Endothelial cell of umbilical vein (primary cell): Measurements from ENCODE around the gene SIVA1. TPM values are rescaled to one million over a fixed set of nuclear protein-coding genes. Genes with fewer than 3 reads are reported as not detected.

Experiments used
- BruUV-seq: library from RNA; stranded (reverse); fragments of 400-500 nt; replicated peaks from 2 replicates; lab custom pipeline; 2021; lab: Mats Ljungman, UMichigan
- CTCF ChIA-PET: fragments of 300-600, 350-600 bp; sonication (Branson Sonifier 250); formaldehyde crosslinking; loops from one replicate; lab custom pipeline; 2021; ENCODE audit warnings: antibody characterized with exemption, inconsistent platforms; lab: Charles Lee
- POLR2A ChIA-PET: fragments of 300-600, 350-600 bp; sonication (Branson Sonifier 250); formaldehyde crosslinking; loops from one replicate; lab custom pipeline; 2021; ENCODE audit warnings: antibody characterized with exemption, inconsistent platforms; lab: Charles Lee
- DNase-seq: peaks from one replicate; pipeline ENCODE4 v3.0.0-alpha.2; 2011; ENCODE audit warnings: low read depth, low spot score
- FAIRE-seq: peaks from 2 replicates; lab custom pipeline; 2011; peaks lifted over from hg19 to GRCh38; lab: Jason Lieb, UNC
- H2AFZ ChIP-seq: 2 replicates; pipeline ENCODE4 v1.6.0; 2012; ENCODE audit warnings: low read depth, low read length, control low read depth, inconsistent platforms
- H3K27ac ChIP-seq: 2 replicates; pipeline ENCODE4 v1.5.1; 2011; ENCODE audit warnings: low read depth, mild to moderate bottlenecking, control low read depth, low read length, moderate library complexity; ENCODE audit not compliant: insufficient read depth
- H3K27me3 ChIP-seq, 2 experiments: 2 replicates each; pipeline versions ENCODE4 v1.6.0 to v1.6.1; 2011; ENCODE audit warnings: low read length in 2 of 2, mixed read lengths in 1 of 2; ENCODE audit not compliant: control insufficient read depth in 2 of 2, insufficient read depth in 2 of 2
- H3K36me3 ChIP-seq, 2 experiments: 2 replicates in 1 of 2; 3 replicates in 1 of 2; pipeline ENCODE4 v1.5.1; 2011; ENCODE audit warnings: low read length in 2 of 2, mild to moderate bottlenecking in 1 of 2, moderate library complexity in 1 of 2; ENCODE audit not compliant: control insufficient read depth in 2 of 2, insufficient read depth in 2 of 2; ENCODE audit errors: extremely low read depth in 1 of 2
- H3K4me1 ChIP-seq: 3 replicates; pipeline ENCODE4 v1.5.1; 2011; ENCODE audit warnings: mild to moderate bottlenecking, low read length; ENCODE audit not compliant: control insufficient read depth, insufficient read depth; ENCODE audit errors: extremely low read depth
- H3K4me2 ChIP-seq: 2 replicates; pipeline ENCODE4 v1.6.1; 2011; ENCODE audit warnings: low read length, control low read depth, mixed read lengths; ENCODE audit not compliant: insufficient read depth
- H3K4me3 ChIP-seq, 3 experiments: fragments of 200-600 bp in 1 of 3; sonication (generic), shearing (Covaris generic) in 1 of 3; replicated peaks in 1 of 3; 2 replicates each; pipeline ENCODE4 v1.5.1; 2011 to 2016; ENCODE audit warnings: control low read depth in 3 of 3, low read length in 3 of 3, mild to moderate bottlenecking in 2 of 3, inconsistent platforms in 1 of 3, low read depth in 1 of 3, moderate library complexity in 1 of 3; ENCODE audit not compliant: insufficient read depth in 1 of 3
- H3K79me2 ChIP-seq: 2 replicates; pipeline ENCODE4 v1.6.0; 2012; ENCODE audit warnings: low read length, inconsistent platforms; ENCODE audit not compliant: control insufficient read depth, insufficient read depth
- H3K9ac ChIP-seq: replicated peaks from 2 replicates; pipeline ENCODE3; 2011; ENCODE audit warnings: low read length, control low read depth; ENCODE audit not compliant: insufficient read depth; ENCODE audit errors: extremely low read depth
- H3K9me1 ChIP-seq: replicated peaks from 3 replicates; pipeline ENCODE4 v1.6.0; 2011; ENCODE audit warnings: mild to moderate bottlenecking, low read length; ENCODE audit not compliant: control insufficient read depth, insufficient read depth; ENCODE audit errors: extremely low read depth
- H3K9me3 ChIP-seq: replicated peaks from 2 replicates; pipeline ENCODE4 v1.5.1; 2012; ENCODE audit warnings: low read length, inconsistent platforms; ENCODE audit not compliant: control insufficient read depth, insufficient read depth
- H4K20me1 ChIP-seq: replicated peaks from 2 replicates; pipeline ENCODE3; 2011; ENCODE audit warnings: mild to moderate bottlenecking, low read length; ENCODE audit not compliant: control insufficient read depth, insufficient read depth; ENCODE audit errors: extremely low read depth
- CTCF ChIP-seq, 2 donors: IDR thresholded peaks; 1 replicate in 1 of 2; 2 replicates in 1 of 2; pipeline ENCODE4 v1.5.1; 2011; ENCODE audit warnings: low read length in 2 of 2, mild to moderate bottlenecking in 2 of 2, moderate library complexity in 2 of 2, control low read depth in 1 of 2, inconsistent platforms in 1 of 2, low read depth in 1 of 2; ENCODE audit not compliant: insufficient read depth in 1 of 2; ENCODE audit errors: extremely low read depth in 1 of 2
- EZH2 ChIP-seq: IDR thresholded peaks from 2 replicates; pipeline ENCODE4 v1.6.1; 2012; ENCODE audit warnings: borderline replicate concordance, low read depth, mild to moderate bottlenecking, moderate library complexity, low read length, inconsistent platforms; ENCODE audit not compliant: severe bottlenecking
- FOS ChIP-seq: IDR thresholded peaks from 2 replicates; pipeline ENCODE4 v1.6.1; 2011; ENCODE audit warnings: mild to moderate bottlenecking, low read length, moderate library complexity, borderline replicate concordance; ENCODE audit not compliant: insufficient read depth
- GATA2 ChIP-seq: IDR thresholded peaks from 2 replicates; pipeline ENCODE4 v1.7.0; 2011; ENCODE audit warnings: low read depth, mild to moderate bottlenecking, moderate library complexity, mixed read lengths, low read length; ENCODE audit not compliant: insufficient read length, insufficient read depth
- JUN ChIP-seq: IDR thresholded peaks from 2 replicates; pipeline ENCODE4 v1.6.1; 2011; ENCODE audit warnings: borderline replicate concordance, low read depth; ENCODE audit not compliant: insufficient read length, insufficient read depth
- MAX ChIP-seq: IDR thresholded peaks from 2 replicates; pipeline ENCODE4 v1.6.1; 2011; ENCODE audit not compliant: insufficient read depth, insufficient read length
- MYC ChIP-seq: IDR thresholded peaks from one replicate; pipeline ENCODE4 v1.6.1; 2011; ENCODE audit warnings: mild to moderate bottlenecking, low read depth, low read length
- POLR2A ChIP-seq: IDR thresholded peaks from 2 replicates; pipeline ENCODE4 v1.6.1; 2012; ENCODE audit warnings: low read depth, mild to moderate bottlenecking, control low read depth, low read length
- POLR2AphosphoS5 ChIP-seq: IDR thresholded peaks from 2 replicates; pipeline ENCODE4 v1.6.1; 2012; ENCODE audit warnings: low read depth, mild to moderate bottlenecking, control low read depth, low read length, moderate library complexity; ENCODE audit not compliant: insufficient read depth
- dilution Hi-C: fragments of 300-500 bp; cut with MboI; formaldehyde crosslinking; loops from one replicate; pipeline ENCODE4 v1.15.0; 2019; ENCODE audit warnings: low sequenced_read_pairs; ENCODE audit not compliant: extremely low pct_ligation_motif_present
- intact Hi-C: fragments of 100-400 bp; cut with micrococcal nuclease; formaldehyde crosslinking; loops from one replicate; pipeline ENCODE4 v1.10.0; 2022
- polyA plus RNA-seq, 4 experiments: library from polyadenylated mRNA; depleted of rRNA in 3 of 4; stranded (reverse) in 3 of 4; unstranded in 1 of 4; fragments of >200 nt; gene quantifications; 2 replicates each; pipeline versions ENCODE4 v1.2.1 to v1.2.3, GENCODE V29; 2011 to 2012; ENCODE audit warnings: missing spikeins in 1 of 4
- total RNA-seq: library from RNA; stranded (reverse); gene quantifications from 2 replicates; pipeline ENCODE4 v1.2.3, GENCODE V29; 2021

The SIVA1 gene
- total and polyA plus RNA-seq, 2 donors (not counting 3 experiments of a cell fraction or from before 2014, with no cell fraction given) = 101 to 299 TPM

- H3K4me2 ChIP-seq = peak overlapping the region; percentile 25
- POLR2A ChIA-PET = interaction anchor here (1.0 kb wide), 2 partner anchors 16 to 71 kb away, joined by 4 to 6 read pairs; no protein-coding TSS in a partner anchor
- FAIRE-seq (no peak), DNase-seq (no peak)
- dilution Hi-C loops (no loop called here), intact Hi-C loops (loop anchor here (1.0 to 5.0 kb wide), 6 partner anchors 15 to 76 kb away; partner anchors contain the start of genes ADSS1, INF2 and ZBTB42)
- peak overlapping the region; percentile 85 for H2AFZ ChIP-seq
- H3K79me2 ChIP-seq = peaks cover 22% of the 10 kb centered on the region
- peaks cover 0 to 10% of the 10 kb centered on the region in 2 experiments for H3K36me3 ChIP-seq
- BruUV-seq = TSS peak; percentile 86
- H3K9me1 ChIP-seq = no peaks in the 10 kb centered on the region
- no peaks in the 10 kb centered on the region for H3K27me3 ChIP-seq
- TF ChIP-seq MAX (no peak), FOS (no peak), EZH2 (no peak), MYC (no peak), GATA2 (no peak), POLR2AphosphoS5 (no peak), CTCF (IDR thresholded peaks at IDR 0.05; ENCODE audit: extremely low read depth in 1 of 2, insufficient read depth in 1 of 2, low read depth in 1 of 2, low read length in 2 of 2) (no peak), POLR2A (no peak), JUN (no peak)
- H4K20me1 ChIP-seq = no peaks in the 10 kb centered on the region
- peak overlapping the region; percentile 53 for H3K9ac ChIP-seq
- H3K27ac ChIP-seq = peak overlapping the region; percentile 23
- peaks cover 8% of the 10 kb centered on the region for H3K4me1 ChIP-seq
- H3K9me3 ChIP-seq = no peaks in the 10 kb centered on the region
- CTCF ChIA-PET = interaction anchor here (0.9 to 2.4 kb wide), 11 partner anchors 14 to 338 kb away, joined by 3 to 17 read pairs (median 5); partner anchors contain the start of genes ADSS1 and ZBTB42
- H3K4me3 ChIP-seq = peak overlapping the region in 2 of 3 experiments; percentile 36 to 38
Measured at GRCh38 chr14:104751539-104752422, 1.2 kb upstream of the SIVA1 start.
